ENCODE data around the gene MED26. TPM values are rescaled to one million over a fixed set of nuclear protein-coding genes. Genes with fewer than 3 reads are reported as not detected.
A peak's percentile ranks its signal among the peaks of the same experiment; 100 is the strongest.

The MED26 gene
- total RNA-seq, 1 donor from 2014 or later = 11.2 TPM

- no peak for DNase-seq (ENCODE audit: low spot score, unreplicated experiment)
- no peak for TF ChIP-seq CTCF (IDR thresholded peaks at IDR 0.05; ENCODE audit: unreplicated experiment)
- peaks cover 15% of the 10 kb centered on the region for H3K4me1 Mint-ChIP-seq (ENCODE audit: low read depth)
- H3K27me3 Mint-ChIP-seq = no peaks in the 10 kb centered on the region
- H3K36me3 Mint-ChIP-seq (ENCODE audit: insufficient read depth) = peaks cover 3% of the 10 kb centered on the region
- peak overlapping the region; percentile 74 for H3K27ac Mint-ChIP-seq
- H3K9me3 Mint-ChIP-seq (ENCODE audit: low read depth) = no peaks in the 10 kb centered on the region
- no peak overlapping the region for H3K4me3 Mint-ChIP-seq (ENCODE audit: low read depth)
These were observed 3.5 kb upstream of the MED26 start for GRCh38 chr19:16631465-16631864.

DNA sequence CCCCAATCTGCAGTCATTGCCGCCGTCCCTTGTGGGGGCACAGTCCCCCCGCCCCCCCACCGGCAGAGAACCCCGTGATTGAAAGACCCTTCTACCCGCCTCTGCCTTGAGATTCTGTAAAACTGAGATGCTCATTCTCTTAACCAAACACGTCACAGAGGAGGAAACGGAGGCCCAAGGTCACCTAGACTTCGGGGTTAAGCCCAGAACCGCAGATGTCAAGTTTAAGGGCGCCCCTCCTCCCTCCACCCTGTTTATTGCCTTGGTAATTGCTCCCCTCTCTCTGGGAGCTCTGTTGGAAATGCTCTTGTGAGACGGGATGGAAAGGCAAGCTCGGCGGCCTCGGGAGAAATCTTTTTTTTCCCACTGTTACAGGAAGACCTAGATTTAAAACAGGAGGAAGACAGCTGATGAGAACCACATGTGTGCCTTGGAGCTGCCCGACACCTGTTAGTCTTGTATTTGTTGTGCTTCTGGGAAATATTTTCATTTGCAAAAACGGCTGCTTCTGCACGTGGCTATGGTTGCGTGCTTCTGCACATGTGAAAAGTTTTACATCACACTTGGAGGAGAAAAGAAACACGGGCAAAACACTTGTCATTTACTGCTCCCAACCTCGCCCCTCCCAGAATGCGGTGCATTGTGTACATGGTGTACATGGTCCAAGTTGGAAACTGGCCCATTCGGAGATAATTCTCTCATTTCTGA is 1.1 kb upstream of the MED26 start:
- H3K4me3 Mint-ChIP-seq (ENCODE audit: low read depth) = peak overlapping the region; percentile 97
- TF ChIP-seq CTCF (IDR thresholded peaks at IDR 0.05; ENCODE audit: unreplicated experiment) = no peak
- DNase-seq (ENCODE audit: low spot score, unreplicated experiment) = no peak
- peaks cover 29% of the 10 kb centered on the region for H3K4me1 Mint-ChIP-seq (ENCODE audit: low read depth)
- peaks cover 3% of the 10 kb centered on the region for H3K36me3 Mint-ChIP-seq (ENCODE audit: insufficient read depth)
- no peaks in the 10 kb centered on the region for H3K9me3 Mint-ChIP-seq (ENCODE audit: low read depth)
- peak overlapping the region; percentile 83 for H3K27ac Mint-ChIP-seq
- no peaks in the 10 kb centered on the region for H3K27me3 Mint-ChIP-seq

DNA sequence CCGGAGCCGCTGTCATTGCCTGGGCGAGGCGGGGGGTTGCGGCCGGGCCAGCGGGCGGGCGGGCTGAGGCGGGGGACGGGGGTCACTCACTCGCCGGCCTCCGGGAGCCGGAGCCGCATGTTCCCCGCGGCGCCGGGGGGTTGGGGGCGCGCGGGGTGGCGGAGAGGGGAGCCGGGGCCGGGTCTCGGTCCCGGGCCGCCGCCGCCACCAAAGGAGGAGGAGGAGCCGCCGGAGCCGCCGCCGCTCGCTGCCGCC is 149 bp downstream of the MED26 start:
- Mint-ChIP-seq H3K36me3 (ENCODE audit: insufficient read depth) (peaks cover 3% of the 10 kb centered on the region), H3K27me3 (no peaks in the 10 kb centered on the region), H3K27ac (no peak overlapping the region), H3K9me3 (ENCODE audit: low read depth) (no peaks in the 10 kb centered on the region), H3K4me3 (ENCODE audit: low read depth) (peak overlapping the region; percentile 97), H3K4me1 (ENCODE audit: low read depth) (peaks cover 29% of the 10 kb centered on the region)
- DNase-seq (ENCODE audit: low spot score, unreplicated experiment) = no peak
- no peak for TF ChIP-seq CTCF (IDR thresholded peaks at IDR 0.05; ENCODE audit: unreplicated experiment)

- H3K36me3 Mint-ChIP-seq (ENCODE audit: insufficient read depth) = peaks cover 3% of the 10 kb centered on the region
- no peaks in the 10 kb centered on the region for H3K9me3 Mint-ChIP-seq (ENCODE audit: low read depth)
- no peaks in the 10 kb centered on the region for H3K27me3 Mint-ChIP-seq
- H3K4me3 Mint-ChIP-seq (ENCODE audit: low read depth) = peak overlapping the region; percentile 91
- peak overlapping the region; percentile 91 for H3K27ac Mint-ChIP-seq
- H3K4me1 Mint-ChIP-seq (ENCODE audit: low read depth) = peaks cover 29% of the 10 kb centered on the region
- no peak for TF ChIP-seq CTCF (IDR thresholded peaks at IDR 0.05; ENCODE audit: unreplicated experiment)
- DNase-seq (ENCODE audit: low spot score, unreplicated experiment) = no peak
These were observed 644 bp downstream of the MED26 start for GRCh38 chr19:16627193-16627927.

DNA sequence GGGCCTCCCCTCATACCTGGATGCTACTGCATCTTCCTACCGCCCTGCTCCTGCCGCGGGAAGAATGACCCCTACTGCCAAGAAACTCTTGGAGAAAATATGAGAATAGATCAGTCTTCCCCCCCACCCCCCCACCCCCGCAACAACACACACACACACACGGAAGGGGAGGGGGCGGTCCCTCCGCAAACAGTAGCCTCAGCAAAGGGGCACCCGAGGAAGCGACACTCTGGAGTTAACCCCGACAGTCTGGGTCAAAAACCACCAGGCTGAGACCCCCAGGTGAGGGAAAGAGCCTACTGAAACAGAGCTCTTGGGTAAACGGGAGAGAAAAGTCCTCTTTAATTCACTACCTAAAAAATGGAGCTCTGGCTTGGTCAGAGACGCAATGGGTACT is 1.2 kb downstream of the MED26 start:
- Mint-ChIP-seq H3K4me3 (ENCODE audit: low read depth) (peak overlapping the region; percentile 91), H3K36me3 (ENCODE audit: insufficient read depth) (no peaks in the 10 kb centered on the region), H3K27ac (peak overlapping the region; percentile 91), H3K27me3 (no peaks in the 10 kb centered on the region), H3K4me1 (ENCODE audit: low read depth) (peaks cover 29% of the 10 kb centered on the region), H3K9me3 (ENCODE audit: low read depth) (no peaks in the 10 kb centered on the region)
- DNase-seq (ENCODE audit: low spot score, unreplicated experiment) = no peak
- TF ChIP-seq CTCF (IDR thresholded peaks at IDR 0.05; ENCODE audit: unreplicated experiment) = no peak

All from progenitor cell of endocrine pancreas (in vitro differentiated cells).